GM12892 (cell line): ENCODE data around the gene TALDO1.

Experiments used
- POLR2A ChIP-seq: IDR thresholded peaks from 2 replicates; pipeline ENCODE4 v1.6.1; 2011; ENCODE audit warnings: low read depth, low read length, control low read depth
- POLR2AphosphoS5 ChIP-seq: IDR thresholded peaks from 2 replicates; pipeline ENCODE4 v1.6.1; 2011; ENCODE audit warnings: low read depth, low read length, control low read depth
- TAF1 ChIP-seq: IDR thresholded peaks from 2 replicates; pipeline ENCODE4 v1.6.1; 2011; ENCODE audit warnings: low read depth, mild to moderate bottlenecking, control low read depth, low read length, borderline replicate concordance

DNA sequence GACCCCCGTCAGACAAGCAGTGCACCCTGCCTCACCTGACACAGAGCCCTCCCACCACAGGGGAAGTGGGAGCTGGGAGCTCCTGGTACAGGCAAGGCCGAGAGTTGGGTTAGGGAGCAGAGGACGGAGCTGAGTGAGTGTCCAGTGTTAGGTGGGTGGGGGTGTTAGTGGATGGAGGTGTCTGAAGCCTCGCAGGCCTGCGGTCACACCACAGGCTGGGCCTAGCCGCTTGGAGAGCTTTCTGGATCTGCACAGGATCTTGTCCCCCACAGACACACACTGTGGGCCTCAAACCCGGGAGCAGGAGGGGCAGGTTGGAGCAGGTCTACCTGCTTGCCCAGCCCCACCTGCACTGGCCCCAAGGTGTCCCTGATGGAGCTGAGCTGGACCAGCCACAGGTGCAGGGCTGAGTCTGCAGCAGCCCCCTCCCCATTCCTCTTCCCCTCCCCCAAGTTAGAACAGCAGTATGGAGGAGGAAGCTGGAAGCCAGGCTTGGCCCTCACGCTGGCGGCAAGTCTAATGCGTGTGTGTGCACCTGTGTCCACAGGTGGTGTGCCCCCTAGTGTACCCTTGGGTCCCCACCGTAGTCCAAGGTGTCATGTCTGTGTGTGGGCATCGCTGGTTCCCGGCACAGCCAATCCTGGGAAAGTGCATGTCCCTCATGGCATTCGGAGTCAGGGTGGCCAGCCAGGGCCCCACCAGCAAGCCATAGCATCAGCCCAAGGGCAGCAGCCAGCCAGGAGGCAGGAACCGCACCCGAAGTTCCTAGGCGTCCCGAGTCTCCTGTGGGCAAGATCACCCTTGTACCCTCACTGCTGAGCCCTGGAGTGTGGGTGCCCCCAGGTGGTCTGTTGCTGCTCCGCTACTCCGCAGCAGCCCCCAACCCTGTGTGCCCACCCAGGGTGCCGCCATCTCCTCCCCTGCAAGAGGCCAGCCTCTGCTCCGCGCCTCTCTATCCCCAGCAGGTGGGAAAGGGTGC, 32.0 kb downstream of the TALDO1 start:
- no peak for TF ChIP-seq TAF1
- TF ChIP-seq POLR2A = no peak
- TF ChIP-seq POLR2AphosphoS5 = no peak
